ENCODE results near the gene AKAP13. TPM values are rescaled to one million over a fixed set of nuclear protein-coding genes. Genes with fewer than 3 reads are reported as not detected.

AKAP13 gene
- total RNA-seq, 4 donors from 2014 or later: 128 to 460 (median 243) TPM

DNA sequence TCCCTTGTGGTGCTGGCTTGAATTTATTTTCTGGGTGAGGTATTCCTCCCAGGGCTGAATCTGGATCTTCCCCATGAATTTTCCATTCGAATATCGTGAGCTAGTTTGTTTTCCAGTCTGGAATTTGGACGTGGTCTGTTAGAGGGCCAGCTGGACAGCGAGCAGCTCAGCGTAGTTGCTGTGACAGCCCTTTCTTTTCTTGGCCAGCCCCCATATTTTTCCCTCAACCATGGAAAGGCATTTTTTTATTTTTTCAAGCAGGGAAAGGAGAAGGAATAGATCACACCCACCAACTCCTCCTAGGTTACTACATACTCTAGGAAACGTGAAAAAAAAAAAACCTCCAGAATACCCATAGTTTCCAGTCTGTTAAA lies 262.3 kb downstream of the AKAP13 start:
- peak; percentile 80 to 85 for DNase-seq
- peaks cover 0 to 28% of the 10 kb centered on the region in 2 donors for H3K4me1 ChIP-seq
- TF ChIP-seq POLR2A (IDR thresholded peaks at IDR 0.05) (no peak), CTCF (IDR thresholded peaks at IDR 0.05) (peak in 1 of 4 experiments; percentile 39)
- H3K36me3 ChIP-seq: no peaks in the 10 kb centered on the region
- no peaks in the 10 kb centered on the region for H3K27me3 ChIP-seq
- H3K4me3 ChIP-seq: no peak overlapping the region
- intact Hi-C loops (cut with DNase I; ENCODE audit: low total_unique reads): no loop called here
- no peaks in the 10 kb centered on the region for H3K9me3 ChIP-seq
- H3K27ac ChIP-seq: peak overlapping the region; percentile 86 to 97

DNA sequence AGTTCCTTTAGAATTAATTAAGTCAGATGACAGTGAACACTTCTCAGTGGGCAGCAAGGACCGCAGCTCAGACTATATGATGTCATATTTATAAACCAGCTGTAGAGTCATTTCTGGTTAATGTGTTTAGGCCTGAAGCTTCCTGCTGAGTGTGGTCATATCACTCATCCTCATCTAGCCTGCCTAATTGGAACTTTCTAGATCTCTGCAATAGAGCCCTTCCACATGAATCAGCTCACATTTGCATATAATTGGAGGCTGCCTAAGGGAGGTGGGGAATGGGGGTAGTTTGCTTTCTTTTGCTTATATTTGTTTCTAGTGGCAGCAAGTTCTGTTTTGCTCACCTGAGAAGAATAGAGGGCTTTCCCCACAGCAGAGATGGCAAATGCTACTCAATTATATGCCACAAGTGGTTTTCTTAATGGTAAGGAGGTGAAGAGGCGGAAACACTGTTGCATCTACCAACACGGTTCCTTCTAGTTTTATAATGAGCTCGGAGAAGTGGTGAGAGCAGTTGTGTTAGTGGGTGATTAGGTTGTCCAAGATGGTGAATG lies 266.2 kb downstream of the AKAP13 start:
- Histone ChIP-seq H3K27me3 (no peaks in the 10 kb centered on the region), H3K27ac (no peak overlapping the region), H3K9me3 (no peaks in the 10 kb centered on the region), H3K4me3 (no peak overlapping the region), H3K36me3 (no peaks in the 10 kb centered on the region), H3K4me1 (peaks cover 11 to 16% of the 10 kb centered on the region in 2 donors)
- no peak for DNase-seq
- intact Hi-C loops (cut with DNase I; ENCODE audit: low total_unique reads): no loop called here
- TF ChIP-seq POLR2A (IDR thresholded peaks at IDR 0.05): no peak
- TF ChIP-seq CTCF (IDR thresholded peaks at IDR 0.05): no peak

- H3K9me3 ChIP-seq: no peaks in the 10 kb centered on the region
- no peaks in the 10 kb centered on the region for H3K36me3 ChIP-seq
- H3K27me3 ChIP-seq: no peaks in the 10 kb centered on the region
- DNase-seq: peak in 1 of 2 donors; percentile 40
- H3K4me3 ChIP-seq: no peak overlapping the region
- peaks cover 0 to 11% of the 10 kb centered on the region in 2 donors for H3K4me1 ChIP-seq
- H3K27ac ChIP-seq: peak overlapping the region; percentile 46 to 73
- intact Hi-C loops (cut with DNase I; ENCODE audit: low total_unique reads): no loop called here
- TF ChIP-seq POLR2A (IDR thresholded peaks at IDR 0.05) (no peak), CTCF (IDR thresholded peaks at IDR 0.05) (no peak)
These were observed 269.0 kb downstream of the AKAP13 start for GRCh38 chr15:85649372-85649771.

DNA sequence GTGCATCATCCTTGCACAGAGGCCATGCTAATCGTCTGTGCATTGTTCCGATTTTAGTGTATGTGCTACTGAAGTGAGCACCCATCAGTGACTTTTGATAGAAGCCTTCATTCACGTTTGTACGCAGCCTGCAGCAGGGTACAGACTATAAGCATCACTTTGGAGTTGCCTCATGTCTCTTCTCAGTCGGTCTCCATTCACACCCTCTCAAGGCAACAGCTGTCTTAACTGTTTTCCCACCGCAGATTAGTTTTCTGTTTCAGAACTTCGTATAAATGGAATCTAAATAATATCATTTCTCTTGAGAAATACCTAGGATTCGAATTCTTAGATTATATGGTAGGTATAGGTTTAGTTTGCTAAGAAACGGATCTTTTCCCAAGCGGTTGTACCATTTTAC lies 271.1 kb downstream of the AKAP13 start:
- DNase-seq: no peak
- H3K4me3 ChIP-seq: no peak overlapping the region
- peaks cover 0 to 11% of the 10 kb centered on the region in 2 donors for H3K4me1 ChIP-seq
- H3K36me3 ChIP-seq: no peaks in the 10 kb centered on the region
- H3K27me3 ChIP-seq: no peaks in the 10 kb centered on the region
- TF ChIP-seq CTCF (IDR thresholded peaks at IDR 0.05) (no peak), POLR2A (IDR thresholded peaks at IDR 0.05) (no peak)
- H3K9me3 ChIP-seq: no peaks in the 10 kb centered on the region
- intact Hi-C loops (cut with DNase I; ENCODE audit: low total_unique reads): no loop called here
- H3K27ac ChIP-seq: peak overlapping the region in 1 of 2 donors; percentile 47

DNA sequence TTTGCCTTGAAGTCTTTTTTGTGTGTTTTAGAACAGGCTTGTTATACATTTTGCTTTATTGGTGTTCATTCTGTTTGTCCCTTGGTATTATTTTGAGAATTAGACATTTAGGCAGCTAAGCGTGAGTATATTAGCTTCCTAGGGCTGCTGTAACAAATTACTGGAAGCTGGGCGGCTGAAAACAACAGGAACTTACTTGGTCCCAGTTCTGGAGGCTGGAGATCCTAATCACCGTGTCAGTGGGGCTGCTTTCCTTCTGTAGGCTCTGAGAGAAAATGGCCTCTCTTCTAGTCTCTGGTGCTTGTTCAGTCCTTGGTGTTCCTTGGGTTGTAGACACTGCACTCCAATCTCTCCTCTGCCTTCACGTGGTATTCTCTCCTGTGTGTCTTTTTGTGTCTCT lies 272.1 kb downstream of the AKAP13 start:
- intact Hi-C loops (cut with DNase I; ENCODE audit: low total_unique reads): no loop called here
- TF ChIP-seq CTCF (IDR thresholded peaks at IDR 0.05) (no peak), POLR2A (IDR thresholded peaks at IDR 0.05) (no peak)
- H3K27me3 ChIP-seq: no peaks in the 10 kb centered on the region
- H3K4me1 ChIP-seq: peaks cover 0 to 11% of the 10 kb centered on the region in 2 donors
- H3K4me3 ChIP-seq: no peak overlapping the region
- no peaks in the 10 kb centered on the region for H3K9me3 ChIP-seq
- DNase-seq: no peak
- H3K27ac ChIP-seq: peak overlapping the region; percentile 3 to 47
- no peaks in the 10 kb centered on the region for H3K36me3 ChIP-seq

Data from uterus (tissue), 4 donors.